Stimulated activated effector memory CD8-positive, alpha-beta T cell treated with anti-CD3 and anti-CD28 coated beads, Interleukin-12 subunit alpha, Interleukin-12 subunit beta, amount 100 ng/mL, for 72 hours (primary cell): ENCODE measurements around the gene EIF2S1.
"Not testable (repeated sequence)": the region's sequence is repeated elsewhere in the genome, so short reads cannot be mapped to it uniquely, and the experiment has no call there.

Experiments
- ATAC-seq: fragments of 150-1000 bp; cut with Tn5 transposase; 2 replicates; pipeline ENCODE4 v1.10.0; 2021
- DNase-seq, 2 donors: peaks; one replicate each; pipeline ENCODE4 v3.0.0; 2021 to 2022; ENCODE audit warnings: low spot score in 2 of 2
- H3K27ac Mint-ChIP-seq: one replicate; pipeline ENCODE4 v1.8.0; 2022; ENCODE audit warnings: mild to moderate bottlenecking, mixed read lengths
- H3K36me3 Mint-ChIP-seq: one replicate; pipeline ENCODE4 v1.8.0; 2022; ENCODE audit warnings: mild to moderate bottlenecking, mixed read lengths
- H3K4me1 Mint-ChIP-seq: one replicate; pipeline ENCODE4 v1.8.0; 2022; ENCODE audit warnings: mixed read lengths
- H3K4me3 Mint-ChIP-seq: one replicate; pipeline ENCODE4 v1.8.0; 2022; ENCODE audit warnings: mild to moderate bottlenecking, mixed read lengths
- H3K9me3 Mint-ChIP-seq: one replicate; pipeline ENCODE4 v1.8.0; 2022; ENCODE audit warnings: mixed read lengths

Gene EIF2S1

GRCh38 chr14:67359775-67360469 is at the start of gene EIF2S1, which contains the start of gene ATP6V1D:
Gene EIF2S1, plus strand, starts transcription at chr14:67360328. Its CDS starts 4,440 bp downstream, at chr14:67364768.
Gene ATP6V1D, minus strand, starts transcription at chr14:67359804. Its CDS starts 106 bp downstream, at chr14:67359698.
- ATAC-seq (peak; percentile 93), DNase-seq (peak; percentile 98 to 99)
- Mint-ChIP-seq H3K9me3 (no peaks in the 10 kb centered on the region), H3K4me3 (peak within 1 kb of the TSS; percentile 97), H3K27ac (peak within 1 kb of the TSS; percentile 99), H3K36me3 (peaks cover 58% of the 10 kb centered on the region), H3K4me1 (peaks cover 63% of the 10 kb centered on the region)

GRCh38 chr14:67311868-67312267 is 48.3 kb upstream of the EIF2S1 start:
- H3K4me1 Mint-ChIP-seq, result no peaks in the 10 kb centered on the region

GRCh38 chr14:67313153-67313552 is 47.0 kb upstream of the EIF2S1 start:
- Mint-ChIP-seq H3K4me3 (no peak overlapping the region), H3K4me1 (no peaks in the 10 kb centered on the region), H3K27ac (no peak overlapping the region), H3K9me3 (no peaks in the 10 kb centered on the region), H3K36me3 (peaks cover 26% of the 10 kb centered on the region)
- no peak for DNase-seq
- ATAC-seq, result no peak

More at GRCh38 chr14:67311868-67312267, 48.3 kb upstream of the EIF2S1 start:
- ATAC-seq (no peak), DNase-seq (no peak)
- H3K9me3 Mint-ChIP-seq, result no peaks in the 10 kb centered on the region
- no peak overlapping the region for H3K4me3 Mint-ChIP-seq
- H3K36me3 Mint-ChIP-seq, result peaks cover 27% of the 10 kb centered on the region
- no peak overlapping the region for H3K27ac Mint-ChIP-seq

DNA sequence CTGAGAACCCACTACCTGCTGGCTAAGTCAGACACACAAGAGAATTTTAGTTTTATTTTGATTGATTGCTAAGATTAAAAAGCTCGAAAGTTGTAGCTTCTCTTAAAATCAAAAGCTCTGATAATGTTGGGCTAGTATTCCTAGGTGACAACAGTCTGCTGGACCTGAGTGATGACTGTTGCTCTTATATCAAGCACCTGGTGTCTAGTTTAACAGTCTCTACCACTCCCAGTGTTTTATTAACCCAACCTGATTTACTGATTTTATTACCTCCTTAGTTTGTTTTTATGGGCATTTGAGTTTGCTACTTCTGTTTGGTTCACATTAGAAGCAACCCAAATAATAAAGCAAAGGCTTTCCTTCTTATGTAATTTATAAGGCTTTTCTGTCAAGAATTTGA is 42.3 kb upstream of the EIF2S1 start:
- Mint-ChIP-seq H3K27ac (no peak overlapping the region), H3K36me3 (peaks cover 20% of the 10 kb centered on the region), H3K9me3 (no peaks in the 10 kb centered on the region), H3K4me3 (no peak overlapping the region), H3K4me1 (no peaks in the 10 kb centered on the region)
- no peak for DNase-seq
- no peak for ATAC-seq

GRCh38 chr14:67319142-67319541 is 41.0 kb upstream of the EIF2S1 start:
- Mint-ChIP-seq H3K27ac (no peak overlapping the region), H3K36me3 (peaks cover 20% of the 10 kb centered on the region), H3K4me3 (no peak overlapping the region), H3K4me1 (no peaks in the 10 kb centered on the region), H3K9me3 (no peaks in the 10 kb centered on the region)
- DNase-seq (no peak), ATAC-seq (no peak)

DNA sequence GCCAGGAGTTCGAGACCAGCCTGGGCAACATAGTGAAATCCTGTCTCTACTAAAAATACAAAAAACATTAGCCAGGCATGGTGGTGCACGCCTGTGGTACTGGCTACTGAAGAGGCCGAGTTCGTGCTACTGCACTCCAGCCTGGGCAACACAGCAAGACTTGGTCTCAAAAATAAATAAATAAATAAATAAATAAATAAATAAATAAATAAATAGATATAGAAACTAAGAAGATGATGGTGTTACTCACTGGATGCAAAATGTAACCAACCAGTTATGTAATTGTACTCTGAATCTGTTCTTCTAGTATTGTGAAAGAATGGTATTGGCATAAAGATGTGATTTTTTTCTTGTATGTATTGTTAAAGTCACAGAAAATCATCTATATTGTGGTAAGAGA is 30.5 kb upstream of the EIF2S1 start:
- peaks cover 55% of the 10 kb centered on the region for H3K36me3 Mint-ChIP-seq
- not testable (repeated sequence) for H3K27ac Mint-ChIP-seq, DNase-seq, H3K9me3 Mint-ChIP-seq, ATAC-seq, H3K4me3 Mint-ChIP-seq, H3K4me1 Mint-ChIP-seq

DNA sequence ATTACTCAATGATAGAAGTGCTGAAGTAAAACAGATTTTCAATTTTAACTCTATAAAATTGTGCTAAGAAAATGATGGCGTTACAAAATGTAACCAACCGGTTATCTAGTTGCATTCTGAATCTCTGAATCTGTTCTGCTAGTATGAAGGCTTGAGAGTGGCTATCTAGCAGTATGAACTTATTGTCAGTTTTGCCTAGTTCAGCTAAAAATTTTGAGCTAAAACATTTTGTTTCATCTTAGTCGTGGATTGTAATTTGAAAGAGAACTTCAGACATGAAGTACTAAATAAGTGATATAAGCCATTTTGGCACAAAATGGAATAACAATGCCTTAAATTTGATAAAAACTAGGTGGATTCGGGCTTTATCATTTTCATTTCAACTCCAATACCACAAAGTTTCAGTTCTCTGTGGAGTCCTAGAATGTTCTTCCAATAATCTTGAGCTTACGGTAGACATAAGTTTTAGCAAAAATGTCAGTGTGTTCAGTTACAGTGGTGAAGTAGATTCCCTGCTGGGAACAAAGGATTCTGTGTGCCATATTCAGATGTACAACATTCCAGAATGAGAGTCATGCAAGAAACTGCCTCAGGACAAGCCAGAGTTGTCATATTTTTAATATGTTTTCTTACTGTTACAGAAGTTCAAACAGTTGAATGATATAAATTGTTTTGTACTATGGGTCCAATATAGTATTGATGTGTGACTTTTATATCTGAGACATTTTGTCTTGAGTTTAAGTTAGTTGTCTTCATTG is 28.6 kb upstream of the EIF2S1 start:
- no peaks in the 10 kb centered on the region for H3K9me3 Mint-ChIP-seq
- H3K4me1 Mint-ChIP-seq, result no peaks in the 10 kb centered on the region
- DNase-seq (no peak), ATAC-seq (no peak)
- H3K36me3 Mint-ChIP-seq, result peaks cover 55% of the 10 kb centered on the region
- no peak overlapping the region for H3K27ac Mint-ChIP-seq
- H3K4me3 Mint-ChIP-seq, result no peak overlapping the region

- Mint-ChIP-seq H3K9me3 (no peaks in the 10 kb centered on the region), H3K4me1 (no peaks in the 10 kb centered on the region), H3K36me3 (peaks cover 62% of the 10 kb centered on the region), H3K4me3 (no peak overlapping the region), H3K27ac (no peak overlapping the region)
- ATAC-seq, result no peak
- no peak for DNase-seq
Observed at GRCh38 chr14:67332468-67332867, 27.7 kb upstream of the EIF2S1 start.

GRCh38 chr14:67335781-67336180 is 24.3 kb upstream of the EIF2S1 start:
- ATAC-seq, result no peak
- no peak for DNase-seq
- Mint-ChIP-seq H3K27ac (no peak overlapping the region), H3K36me3 (peaks cover 84% of the 10 kb centered on the region), H3K9me3 (no peaks in the 10 kb centered on the region), H3K4me1 (no peaks in the 10 kb centered on the region), H3K4me3 (no peak overlapping the region)

GRCh38 chr14:67341231-67341630 is 18.9 kb upstream of the EIF2S1 start:
- not testable (repeated sequence) for H3K27ac Mint-ChIP-seq, H3K4me3 Mint-ChIP-seq, ATAC-seq, H3K4me1 Mint-ChIP-seq, H3K9me3 Mint-ChIP-seq, DNase-seq
- H3K36me3 Mint-ChIP-seq, result peaks cover 85% of the 10 kb centered on the region

- Mint-ChIP-seq H3K36me3 (peaks cover 85% of the 10 kb centered on the region), H3K9me3 (no peaks in the 10 kb centered on the region), H3K27ac (peak overlapping the region; percentile 39), H3K4me3 (no peak overlapping the region), H3K4me1 (no peaks in the 10 kb centered on the region)
- ATAC-seq (peak; percentile 79), DNase-seq (no peak)
Observed at GRCh38 chr14:67343601-67344230, 16.4 kb upstream of the EIF2S1 start.

- Mint-ChIP-seq H3K9me3 (no peaks in the 10 kb centered on the region), H3K4me3 (no peak overlapping the region), H3K36me3 (peaks cover 87% of the 10 kb centered on the region), H3K27ac (no peak overlapping the region), H3K4me1 (no peaks in the 10 kb centered on the region)
- no peak for ATAC-seq
- DNase-seq, result no peak
Observed at GRCh38 chr14:67345583-67345982, 14.5 kb upstream of the EIF2S1 start.

DNA sequence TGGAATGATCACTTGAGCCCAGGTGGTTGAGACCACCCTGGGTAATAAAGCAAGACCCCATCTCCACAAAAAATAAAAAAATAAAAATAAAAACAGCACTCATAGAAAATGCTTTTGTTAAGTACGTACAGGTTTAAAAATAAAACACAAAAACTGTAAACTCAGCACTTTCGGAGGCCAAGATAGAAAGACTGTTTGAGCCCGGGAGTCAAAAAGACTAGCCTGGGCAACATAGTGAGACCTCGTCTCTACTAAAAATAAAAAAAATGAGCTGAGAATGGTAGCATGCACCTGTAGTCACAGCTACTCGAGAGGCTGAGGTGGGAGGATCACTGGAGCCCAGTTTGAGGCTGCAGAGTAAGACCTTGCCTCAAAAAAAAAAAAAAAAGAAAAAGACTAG is 8.1 kb upstream of the EIF2S1 start:
- Mint-ChIP-seq H3K9me3 (no peaks in the 10 kb centered on the region), H3K27ac (peak overlapping the region; percentile 18), H3K36me3 (peaks cover 67% of the 10 kb centered on the region), H3K4me1 (peaks cover 5% of the 10 kb centered on the region), H3K4me3 (no peak overlapping the region)
- no peak for DNase-seq
- no peak for ATAC-seq

DNA sequence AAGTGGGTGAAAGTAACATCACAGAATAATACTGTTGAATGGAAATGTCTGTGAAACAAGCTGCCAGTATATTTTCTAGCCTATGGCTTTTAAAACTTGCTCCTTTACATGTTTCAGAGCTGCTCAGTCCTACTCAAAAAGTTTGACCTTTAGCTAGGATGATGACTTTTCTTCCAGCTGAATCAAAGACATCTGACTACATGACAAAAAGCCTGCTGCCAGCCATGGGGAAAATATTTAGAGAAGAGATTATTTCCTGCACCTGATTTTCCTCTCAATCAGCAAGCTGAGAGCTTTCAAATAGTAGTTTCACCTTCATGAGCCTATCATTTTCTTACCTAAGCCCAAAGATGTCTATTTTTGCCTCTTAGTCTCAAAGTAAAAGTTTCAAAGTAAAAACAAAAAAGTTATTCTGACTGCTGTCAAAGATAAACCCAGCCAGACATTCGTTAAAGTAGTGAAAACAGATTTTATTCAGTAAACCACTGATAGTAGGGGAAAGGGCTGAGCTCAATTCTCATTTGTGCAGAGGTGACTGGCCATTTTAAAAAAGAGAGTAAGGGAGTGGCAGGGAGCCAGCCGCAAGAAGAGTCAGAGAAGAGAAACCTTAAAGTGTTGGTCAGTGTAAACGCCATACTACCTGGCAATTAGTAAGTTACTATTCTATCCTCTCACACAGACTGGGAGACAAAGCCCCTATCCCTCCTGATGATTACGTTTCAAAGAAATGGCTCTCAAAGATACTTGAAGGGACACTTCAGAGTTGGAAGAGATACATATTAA is 2.8 kb upstream of the EIF2S1 start:
- peaks cover 43% of the 10 kb centered on the region for H3K4me1 Mint-ChIP-seq
- peak overlapping the region; percentile 51 for H3K27ac Mint-ChIP-seq
- H3K4me3 Mint-ChIP-seq, result peak overlapping the region; percentile 97
- DNase-seq (no peak), ATAC-seq (no peak)
- H3K9me3 Mint-ChIP-seq, result no peaks in the 10 kb centered on the region
- H3K36me3 Mint-ChIP-seq, result peaks cover 47% of the 10 kb centered on the region

- ATAC-seq, result no peak
- peak overlapping the region; percentile 99 for H3K27ac Mint-ChIP-seq
- no peak for DNase-seq
- peak overlapping the region; percentile 97 for H3K4me3 Mint-ChIP-seq
- peaks cover 47% of the 10 kb centered on the region for H3K36me3 Mint-ChIP-seq
- H3K9me3 Mint-ChIP-seq, result no peaks in the 10 kb centered on the region
- peaks cover 49% of the 10 kb centered on the region for H3K4me1 Mint-ChIP-seq
Observed at GRCh38 chr14:67357969-67358354, 2.2 kb upstream of the EIF2S1 start.
